DMS 273 treated with DMSO at 0.1 percent for 48 hours (cell line): ENCODE measurements around the gene SAMD4B.
"Not testable (repeated sequence)": the region's sequence is repeated elsewhere in the genome, so short reads cannot be mapped to it uniquely, and the experiment has no call there.

Experiments used
- DNase-seq: peaks from one replicate; lab custom pipeline; 2025; lab: John Stamatoyannopoulos, UW

SAMD4B gene

DNA sequence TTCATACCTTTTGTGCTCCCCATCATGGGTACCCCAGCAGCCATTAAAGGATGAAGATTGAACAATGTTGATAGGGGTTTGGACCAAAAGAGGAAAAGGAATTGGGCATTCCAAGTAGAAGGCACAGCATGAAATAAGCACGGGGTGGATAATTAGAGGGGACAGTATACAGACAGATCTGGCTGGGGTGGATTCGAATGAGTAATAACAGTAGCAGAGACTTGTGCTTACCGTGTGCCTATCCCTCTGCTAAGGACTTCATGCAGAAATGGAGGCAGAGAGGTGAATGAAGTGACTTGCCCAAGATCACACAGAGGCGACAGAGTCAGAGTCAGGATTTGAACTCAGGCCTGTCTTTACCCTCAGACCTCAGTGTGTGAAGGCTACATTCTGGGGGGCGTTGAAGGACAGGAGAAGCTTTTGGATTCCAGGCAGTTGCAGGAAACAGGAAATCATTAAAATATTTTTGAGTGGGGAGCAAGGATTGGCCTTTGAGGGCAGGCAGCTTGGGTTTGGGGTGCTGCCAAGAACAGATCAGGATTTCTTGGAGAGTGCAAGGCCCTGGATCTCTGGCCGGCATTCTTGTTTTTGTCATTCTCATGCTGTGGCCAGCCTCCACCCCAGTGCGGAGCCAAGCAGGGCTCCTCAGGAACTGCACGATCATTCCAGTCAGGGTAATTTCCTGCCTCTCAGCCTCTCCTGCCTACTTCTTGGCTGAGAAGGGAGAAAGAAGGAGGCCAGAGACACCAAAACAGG, 30.0 kb downstream of the SAMD4B start:
- DNase-seq: no peak

DNA sequence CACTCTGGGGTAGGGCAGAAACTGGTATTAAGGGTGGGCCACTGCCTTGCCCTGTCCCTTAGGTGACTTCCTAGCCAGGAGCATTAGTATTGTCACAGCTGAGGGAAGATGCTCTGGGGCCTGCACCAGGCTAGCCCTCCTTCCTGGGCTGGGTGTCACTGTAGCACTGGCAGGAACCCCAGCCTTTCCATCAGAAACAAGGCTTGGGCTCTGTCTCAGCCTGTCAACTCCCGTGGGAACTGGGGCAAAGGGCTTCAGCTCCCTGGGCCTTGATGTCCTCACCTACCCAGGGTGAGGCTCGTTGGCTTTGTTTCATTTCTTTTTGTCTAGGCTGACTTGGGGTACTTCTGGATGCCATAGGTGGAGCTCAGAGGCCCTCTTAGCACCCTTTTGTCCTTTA, 30.7 kb downstream of the SAMD4B start:
- DNase-seq: no peak

DNA sequence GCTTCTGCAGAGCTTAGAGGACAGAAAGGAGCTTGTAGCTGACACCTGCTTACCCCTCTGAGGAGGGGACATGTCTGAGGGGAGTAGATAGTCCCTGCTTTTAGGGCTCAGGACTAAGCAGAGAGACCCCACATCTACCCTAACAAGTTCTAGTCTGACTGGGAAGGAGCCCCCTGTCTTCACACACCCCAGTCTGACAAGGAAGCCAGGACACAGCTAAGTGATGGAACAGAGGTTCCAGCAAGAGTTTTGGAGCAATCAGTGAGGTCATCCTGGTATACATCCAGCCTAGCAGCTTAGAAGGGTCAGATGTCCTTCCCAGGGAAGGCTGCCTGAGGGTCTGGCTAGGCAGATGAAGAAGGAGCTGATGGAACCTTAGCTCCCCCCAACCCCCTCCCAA, 33.7 kb downstream of the SAMD4B start:
- no peak for DNase-seq

DNA sequence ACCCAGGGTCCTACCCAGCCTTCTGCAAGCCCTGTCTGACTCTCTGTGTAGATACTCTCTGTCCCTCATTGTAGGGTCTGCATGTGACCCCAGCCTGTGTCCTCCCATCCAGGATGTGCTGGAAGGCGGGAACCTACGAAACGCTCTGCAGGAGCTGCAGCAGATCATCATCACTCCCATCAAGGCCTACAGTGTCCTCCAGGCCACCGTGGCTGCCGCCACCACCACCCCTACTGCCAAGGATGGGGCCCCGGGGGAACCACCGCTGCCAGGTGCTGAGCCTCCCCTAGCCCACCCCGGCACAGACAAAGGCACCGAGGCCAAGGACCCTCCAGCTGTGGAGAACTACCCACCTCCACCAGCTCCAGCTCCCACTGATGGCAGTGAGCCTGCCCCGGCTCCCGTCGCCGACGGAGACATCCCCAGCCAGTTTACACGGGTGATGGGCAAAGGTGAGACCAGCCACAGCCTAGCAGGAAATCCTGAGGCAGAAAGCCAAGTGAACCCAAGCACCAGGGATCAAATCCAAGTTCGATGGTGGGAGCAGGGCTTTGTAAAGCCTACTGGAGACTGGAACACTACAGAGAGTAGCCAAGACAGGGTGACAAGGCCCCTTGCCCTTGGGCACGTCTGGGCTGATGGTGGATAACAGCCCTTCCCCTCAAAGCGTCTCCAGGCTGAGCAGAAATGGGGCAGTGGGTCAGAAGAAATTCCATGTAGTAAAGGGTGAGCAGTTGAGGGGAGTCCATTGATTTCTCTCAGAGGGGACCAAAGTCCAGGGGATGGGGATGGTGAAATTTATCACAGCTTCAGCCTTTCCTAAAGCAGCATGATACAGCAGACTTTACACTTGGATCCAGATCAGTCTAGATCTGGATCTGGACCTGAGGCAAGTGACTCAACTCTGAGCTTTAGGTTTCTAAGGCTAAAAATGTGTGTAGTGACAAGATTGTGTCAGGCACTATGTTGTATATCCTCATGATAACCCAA, 35.4 kb downstream of the SAMD4B start:
- DNase-seq: no peak

DNA sequence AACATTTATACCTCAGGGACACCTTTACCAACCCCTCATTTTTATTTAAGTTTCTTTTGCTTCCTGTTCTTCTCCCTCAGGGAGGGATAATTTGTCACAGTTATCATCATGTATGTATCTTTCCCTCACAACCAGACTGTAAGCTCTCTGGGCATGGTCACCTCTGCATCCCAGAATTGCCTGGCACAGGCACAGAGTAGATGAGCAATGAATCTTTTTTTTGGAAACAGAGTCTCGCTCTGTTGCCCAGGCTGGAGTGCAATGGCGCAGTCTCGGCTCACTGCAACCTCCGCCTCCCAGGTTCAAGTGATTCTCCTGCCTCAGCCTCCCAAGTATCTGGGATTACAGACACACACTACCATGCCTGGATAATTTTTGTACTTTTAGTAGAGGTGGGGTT, 37.1 kb downstream of the SAMD4B start:
- DNase-seq: not testable (repeated sequence)

DNA sequence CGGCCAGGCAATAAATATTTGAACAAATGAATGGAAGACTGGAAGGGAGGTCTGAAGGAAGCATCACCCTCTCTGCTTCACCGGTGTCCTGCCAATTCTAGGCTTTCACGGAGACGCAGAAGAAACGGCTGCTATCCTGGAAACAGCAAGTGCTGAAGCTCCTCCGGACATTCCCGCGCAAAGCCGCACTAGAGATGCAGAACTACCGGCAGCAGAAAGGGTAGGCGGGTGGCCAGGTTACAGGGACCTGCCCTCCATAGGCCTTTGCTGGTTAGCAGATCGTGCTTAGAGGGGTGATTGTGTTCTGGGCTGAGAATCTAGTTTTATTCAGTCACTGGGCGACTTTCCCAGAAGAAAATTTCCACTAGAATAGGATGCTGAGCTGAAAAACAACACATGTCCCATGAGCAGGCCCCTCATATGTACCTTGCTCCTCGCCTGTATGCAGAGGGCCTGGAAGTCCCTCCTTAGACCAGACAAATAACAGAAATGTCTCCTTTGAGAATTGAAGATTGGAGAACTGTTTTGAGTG, 37.7 kb downstream of the SAMD4B start:
- no peak for DNase-seq

DNA sequence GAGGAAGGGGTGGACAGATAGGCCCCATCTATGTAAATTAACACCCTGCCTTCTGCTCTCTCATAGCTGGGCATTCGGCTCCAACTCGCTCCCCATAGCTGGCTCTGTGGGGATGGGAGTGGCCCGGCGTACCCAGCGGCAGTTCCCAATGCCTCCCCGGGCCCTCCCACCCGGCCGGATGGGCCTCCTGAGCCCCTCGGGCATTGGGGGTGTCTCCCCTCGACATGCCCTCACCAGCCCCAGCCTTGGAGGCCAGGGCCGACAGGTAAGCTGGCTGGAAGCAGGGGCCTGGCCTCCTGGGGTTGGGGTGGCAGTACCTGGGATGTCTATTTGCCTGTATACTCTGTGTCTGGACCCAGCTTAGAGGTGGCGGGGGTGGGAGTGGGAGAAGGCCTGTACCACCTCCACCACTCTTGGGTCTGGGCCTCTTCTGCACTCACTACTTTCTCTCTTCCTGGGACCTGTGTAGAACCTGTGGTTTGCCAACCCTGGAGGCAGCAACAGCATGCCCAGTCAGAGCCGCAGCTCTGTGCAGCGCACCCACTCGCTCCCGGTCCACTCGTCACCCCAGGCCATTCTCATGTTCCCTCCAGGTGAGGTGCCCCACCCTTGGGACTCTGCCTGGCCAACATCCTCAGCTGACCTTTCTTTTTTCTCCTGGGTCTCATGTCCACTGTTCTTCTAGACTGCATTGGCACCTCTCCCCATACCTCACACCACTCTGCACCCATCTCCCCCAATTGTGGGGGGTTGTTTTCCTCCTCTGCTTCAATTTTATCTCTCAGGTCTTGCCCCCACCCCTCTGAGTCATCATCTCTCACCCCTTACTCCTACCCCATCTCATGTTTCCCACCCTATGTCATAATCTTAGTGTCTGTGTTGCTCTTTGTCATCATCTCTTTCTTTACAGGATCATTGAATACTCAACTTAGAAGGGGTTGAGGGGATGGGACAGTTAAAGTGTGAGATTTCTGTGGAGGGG, 38.6 kb downstream of the SAMD4B start:
- no peak for DNase-seq

DNA sequence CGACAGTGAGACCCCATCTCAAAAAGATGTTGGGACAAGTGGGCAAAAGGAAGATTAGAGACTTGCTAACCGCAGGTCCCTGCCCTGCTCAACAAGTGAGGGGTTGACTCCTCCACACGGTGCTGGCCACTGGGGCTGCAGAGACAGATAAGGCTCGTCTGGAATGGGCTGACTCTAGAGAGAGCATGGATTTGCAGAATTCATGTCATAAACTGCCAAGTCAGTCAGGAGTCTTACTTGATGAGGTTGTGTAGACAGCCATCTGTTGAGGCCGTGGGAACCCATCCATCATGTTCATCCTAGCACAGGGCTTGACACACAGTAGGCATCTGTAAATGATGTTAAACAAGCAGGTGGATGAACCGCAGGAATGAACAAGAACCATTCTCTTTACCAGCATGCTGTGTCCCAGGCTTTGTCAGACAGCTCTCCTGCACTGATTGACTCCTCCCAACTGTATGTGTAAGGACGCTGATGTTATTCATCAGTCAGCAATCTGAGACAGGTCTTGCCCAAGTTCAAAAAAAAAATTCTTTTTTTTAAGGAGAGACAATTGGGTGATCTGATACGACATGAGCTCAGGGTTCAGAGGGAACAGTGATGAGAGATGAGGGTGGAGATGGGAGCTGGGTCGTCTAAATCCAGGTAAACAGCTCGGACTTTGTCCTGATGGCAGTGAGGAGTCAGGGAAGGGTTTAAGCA, 39.8 kb downstream of the SAMD4B start:
- no peak for DNase-seq

DNA sequence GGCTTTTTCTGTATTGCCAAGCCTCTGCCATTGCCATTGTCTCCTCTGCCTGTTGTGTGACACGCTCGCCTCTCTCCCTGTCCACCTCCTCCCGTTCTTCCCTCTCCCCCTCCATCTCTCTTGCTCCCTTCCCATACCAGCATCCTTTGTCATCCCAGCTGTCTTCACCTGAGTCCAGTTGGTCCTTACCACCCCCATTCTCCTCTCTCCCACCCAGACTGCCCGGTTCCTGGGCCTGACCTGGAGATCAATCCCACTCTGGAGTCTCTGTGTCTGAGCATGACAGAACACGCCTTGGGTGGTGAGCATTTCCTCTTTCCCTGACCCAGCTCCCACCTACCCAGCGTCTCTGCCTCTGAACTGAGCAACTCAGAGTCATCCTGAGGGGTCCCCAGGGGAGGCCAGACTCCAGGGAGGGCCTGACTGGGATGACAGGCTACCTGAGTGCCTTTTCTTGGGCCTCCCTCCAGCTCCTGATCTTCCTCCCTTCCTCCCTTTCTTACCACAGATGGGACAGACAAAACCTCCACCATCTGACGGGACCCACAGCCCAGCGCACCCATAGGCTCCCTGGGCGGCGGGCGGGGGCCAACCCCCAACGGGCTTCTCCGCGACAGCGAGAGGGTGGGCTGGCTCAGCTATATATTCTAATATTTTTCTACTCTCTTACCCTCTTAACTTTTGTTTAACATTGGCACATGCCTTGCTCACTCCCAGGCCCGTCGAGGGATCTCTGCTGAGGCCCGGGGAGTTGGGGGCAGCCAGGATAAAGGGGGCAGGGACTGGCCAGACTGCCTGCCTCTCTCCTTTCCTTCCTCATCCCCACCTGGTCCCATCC, 41.0 kb downstream of the SAMD4B start:
- no peak for DNase-seq

DNA sequence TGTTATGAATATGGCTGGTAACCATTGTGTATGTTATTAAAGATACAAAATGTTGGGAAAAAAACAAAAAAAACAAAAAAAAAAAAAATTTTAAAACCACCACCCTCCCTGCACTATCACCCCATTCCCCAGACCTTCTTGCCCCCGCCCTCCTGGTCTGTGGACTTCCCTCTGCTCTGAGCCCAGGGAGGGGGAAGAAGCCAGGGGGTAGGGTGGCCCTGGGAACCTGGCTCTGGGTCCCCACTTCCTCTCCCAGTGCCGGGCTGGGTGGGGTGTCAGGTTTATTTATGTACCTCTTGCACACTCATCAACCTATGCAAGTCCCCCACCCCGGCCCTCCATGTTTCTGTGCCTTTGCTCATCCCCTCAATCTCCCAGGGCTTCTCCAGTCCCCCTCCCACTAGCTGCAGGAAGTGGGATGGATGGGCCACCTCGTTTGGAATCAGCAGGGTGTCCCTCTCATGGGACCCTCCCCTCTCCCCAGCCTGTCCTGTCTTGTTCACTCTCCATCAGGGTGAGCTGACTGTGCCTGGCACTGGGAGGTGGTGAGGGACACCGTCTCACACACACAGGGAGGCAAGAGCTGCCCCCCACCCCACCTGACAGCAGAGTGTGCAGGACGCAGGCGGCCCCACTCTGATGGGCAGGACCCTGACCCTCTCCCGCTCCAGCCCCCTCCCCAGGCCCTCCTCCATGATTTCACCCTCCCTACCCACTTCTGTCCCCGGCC, 42.8 kb downstream of the SAMD4B start:
- DNase-seq: no peak

DNA sequence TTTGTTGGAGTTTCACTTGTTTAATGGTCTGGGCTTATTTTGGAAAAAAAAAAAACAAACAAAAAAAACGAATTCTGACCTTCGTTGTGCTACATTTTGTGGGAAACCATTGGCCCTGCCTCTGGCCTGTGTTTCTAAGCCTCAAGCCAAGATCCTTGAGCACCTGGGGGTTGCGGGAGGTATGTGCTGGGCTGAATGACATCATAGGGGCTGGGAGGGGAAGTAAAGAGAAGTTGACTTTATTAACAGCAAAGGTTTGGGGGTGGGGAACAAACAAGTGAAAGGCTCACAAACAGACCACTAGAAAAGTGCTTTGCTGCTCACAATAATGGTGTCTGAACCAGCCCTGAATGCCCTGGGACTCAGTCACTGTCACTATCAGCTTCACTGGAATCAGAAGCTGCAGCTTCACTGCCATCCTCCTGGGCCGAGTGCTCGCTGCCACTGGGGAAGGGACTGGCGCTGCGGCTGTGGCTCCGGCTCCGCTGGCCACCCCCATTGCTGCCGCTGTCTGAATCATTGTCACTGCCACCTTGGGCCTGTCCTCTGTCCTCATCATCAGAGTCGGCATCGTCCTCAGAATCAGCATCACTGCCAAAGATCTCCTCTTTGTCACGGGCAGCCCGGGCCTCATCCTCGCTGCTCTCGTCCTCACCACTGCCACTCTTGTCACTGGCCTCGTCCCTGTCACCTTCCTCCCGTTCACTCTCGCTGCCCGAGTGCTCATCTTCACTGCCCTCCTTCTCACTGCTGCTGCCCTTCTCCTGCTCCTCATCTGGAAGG, 43.6 kb downstream of the SAMD4B start:
- no peak for DNase-seq

DNA sequence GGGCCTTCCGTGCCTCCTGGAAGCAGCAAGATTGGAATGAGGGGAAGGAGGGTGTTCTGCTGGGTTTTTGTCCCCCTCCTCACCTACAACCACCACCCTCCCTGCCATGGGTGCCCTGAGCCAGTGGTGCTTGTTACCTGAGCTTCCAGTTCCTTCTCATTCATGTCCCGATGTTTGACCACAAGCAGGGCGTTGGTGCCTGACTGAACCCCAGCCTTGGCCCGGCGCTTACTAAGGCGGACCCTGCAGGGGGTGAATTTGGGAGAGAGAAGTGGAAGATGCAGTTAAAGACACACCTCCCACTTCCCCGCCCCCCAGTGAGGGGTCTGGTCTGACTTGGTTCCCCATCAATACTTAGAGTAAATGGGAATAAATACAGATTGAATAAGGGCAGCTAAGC, 44.3 kb downstream of the SAMD4B start:
- no peak for DNase-seq

DNA sequence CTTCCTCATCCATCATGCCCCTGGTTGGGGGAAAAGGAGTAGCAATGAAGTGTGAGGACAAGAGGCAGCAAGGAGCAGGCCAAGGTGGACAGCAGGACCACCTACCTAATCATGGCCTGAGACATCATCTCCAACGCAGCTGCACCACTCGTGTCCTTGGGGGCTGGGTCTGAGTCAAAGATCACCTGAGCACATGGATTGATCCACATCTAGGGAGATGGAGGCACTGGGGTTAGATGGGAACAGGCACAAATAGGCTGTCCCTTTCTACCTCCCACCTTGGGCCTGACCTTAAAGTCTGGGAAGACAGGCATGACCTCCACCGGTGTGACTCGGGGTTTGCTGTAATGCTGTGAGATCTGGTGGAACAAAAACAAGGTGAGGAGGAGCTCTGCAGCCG, 46.4 kb downstream of the SAMD4B start:
- no peak for DNase-seq

DNA sequence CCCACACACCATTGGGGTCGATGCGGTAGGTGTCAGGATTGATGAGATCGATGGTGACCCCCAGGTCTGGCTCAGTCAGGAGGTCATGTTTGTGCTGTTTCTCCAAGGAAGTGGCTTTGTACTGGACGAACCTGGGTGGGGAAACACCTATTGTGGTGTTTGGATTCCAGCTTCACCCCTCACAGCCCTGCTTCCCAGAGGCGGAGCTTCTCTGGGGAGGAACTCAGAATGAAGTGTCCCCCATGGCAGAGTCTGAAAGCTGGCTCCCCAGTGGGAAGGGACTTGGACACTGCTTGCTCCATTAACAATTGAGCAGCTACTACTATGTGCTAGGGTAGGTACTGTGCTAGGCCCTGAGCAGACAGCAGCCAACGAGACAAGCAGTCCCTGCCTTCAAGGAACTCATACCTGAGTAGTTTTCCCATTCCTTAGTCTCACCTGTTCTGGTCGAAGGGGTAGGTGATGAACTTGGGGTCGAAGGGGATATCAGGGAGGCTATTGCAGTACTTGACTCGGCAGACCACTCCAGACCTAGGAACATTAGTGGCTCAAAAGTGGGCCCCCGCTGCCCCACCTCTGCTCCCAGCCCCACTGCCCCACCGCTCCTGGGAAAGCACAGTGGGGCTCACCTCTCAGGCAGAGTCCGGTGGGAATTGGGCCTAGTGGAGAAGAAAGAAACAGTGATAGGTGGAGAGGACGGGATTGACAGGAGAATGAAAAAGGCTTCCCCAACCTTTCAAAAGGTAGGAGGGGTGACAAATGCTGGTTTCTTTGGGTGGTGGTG, 47.6 kb downstream of the SAMD4B start:
- DNase-seq: no peak

DNA sequence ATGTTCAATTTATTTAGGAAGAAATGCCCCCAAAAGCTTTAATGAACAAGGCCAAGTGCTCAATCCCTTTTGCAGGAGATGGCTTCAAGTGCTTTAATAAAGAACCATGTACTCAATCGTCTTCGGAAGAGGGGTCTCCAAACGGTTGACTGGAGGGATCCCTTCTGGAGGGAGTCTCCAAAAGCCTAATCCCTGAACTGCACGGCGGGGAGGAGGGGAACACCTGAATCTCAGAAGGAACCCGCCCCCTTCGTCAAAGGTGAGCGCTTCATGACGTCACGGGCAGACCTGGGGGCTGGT, 48.2 kb downstream of the SAMD4B start:
- DNase-seq: no peak

DNA sequence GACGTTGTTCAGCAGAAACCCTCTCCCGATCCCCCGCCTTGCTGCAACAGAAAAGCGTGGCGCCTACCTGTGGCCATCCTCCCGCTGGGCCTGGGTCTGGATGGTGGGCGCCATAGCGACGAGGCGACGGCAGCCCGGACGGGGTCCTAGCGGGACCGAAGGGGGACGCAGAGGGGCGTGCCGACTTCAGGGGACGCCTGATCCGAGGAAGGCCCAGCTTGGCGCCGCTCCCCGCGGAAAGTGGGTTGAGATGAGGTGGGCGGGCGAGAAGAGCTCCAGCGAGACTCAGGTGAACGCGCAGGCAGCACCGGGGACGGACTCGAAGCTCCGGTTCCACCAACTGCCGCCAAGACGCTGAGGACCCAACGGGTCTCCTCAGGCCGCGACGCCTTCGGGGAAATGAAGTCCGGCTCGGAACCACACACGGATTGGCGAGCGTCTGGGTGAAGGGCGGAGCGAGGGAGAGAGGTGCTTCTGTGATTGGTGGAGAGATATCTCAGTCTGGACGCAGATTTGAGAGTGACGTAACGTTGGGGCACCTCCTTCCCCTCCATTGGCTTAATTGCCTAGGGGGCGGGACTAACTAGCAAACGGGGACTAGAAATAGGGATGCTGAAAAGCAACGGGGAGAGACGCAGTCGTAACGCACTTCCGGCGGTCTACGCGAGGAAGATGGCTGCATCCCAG, 48.7 kb downstream of the SAMD4B start, which contains the start of the genes MED29 and PAF1:
TSS of gene MED29 (plus strand) at position 628 of the 687 bp plus-strand sequence. CDS start at position 673, 45 bp downstream.
TSS of gene PAF1 (minus strand) at position 356 of the 687 bp plus-strand sequence. CDS start at position 114, 242 bp downstream.
- DNase-seq: peak; percentile 99
